HepG2 (cell line): Measurements from ENCODE around the gene RBCK1. TPM values are rescaled to one million over a fixed set of nuclear protein-coding genes. Genes with fewer than 3 reads are reported as not detected.

ENCODE experiments used
- ARNTL ChIP-seq: sonication (generic); formaldehyde crosslinking; IDR thresholded peaks from 2 replicates; pipeline ENCODE4 v1.4.0; 2020; ENCODE audit warnings: mild to moderate bottlenecking, missing genetic modification reagents
- HNRNPL ChIP-seq: fragments of 200-400 bp; formaldehyde crosslinking; IDR thresholded peaks from 2 replicates; pipeline ENCODE4 v1.6.1; 2017; ENCODE audit warnings: mild to moderate bottlenecking, low read depth, low read length
- ISX ChIP-seq: sonication (generic); formaldehyde crosslinking; conservative IDR thresholded peaks from 2 replicates; pipeline ENCODE4 v1.5.0; 2020; ENCODE audit warnings: missing genetic modification reagents
- PAX8 ChIP-seq: sonication (generic); formaldehyde crosslinking; IDR thresholded peaks from 2 replicates; pipeline ENCODE4 v1.8.0; 2022; ENCODE audit warnings: mild to moderate bottlenecking, missing genetic modification reagents, borderline replicate concordance
- SAFB2 ChIP-seq: sonication (generic); formaldehyde crosslinking; IDR thresholded peaks from 2 replicates; pipeline ENCODE4 v1.5.1; 2020; ENCODE audit warnings: missing genetic modification reagents, low read depth, mild to moderate bottlenecking, borderline replicate concordance
- ZFX ChIP-seq: sonication (generic); formaldehyde crosslinking; IDR thresholded peaks from 2 replicates; pipeline ENCODE4 v1.4.0; 2020; ENCODE audit warnings: mild to moderate bottlenecking, low read depth, missing genetic modification reagents, moderate library complexity
- ZNF329 ChIP-seq: sonication (generic); formaldehyde crosslinking; IDR thresholded peaks from 2 replicates; pipeline ENCODE4 v1.9.0; 2021; ENCODE audit warnings: low read depth, mild to moderate bottlenecking, missing genetic modification reagents
- ZSCAN12 ChIP-seq: sonication (generic); formaldehyde crosslinking; IDR thresholded peaks from 2 replicates; pipeline ENCODE4 v1.9.0; 2021; ENCODE audit warnings: mild to moderate bottlenecking, missing genetic modification reagents
- polyA plus RNA-seq, 8 experiments: library from polyadenylated mRNA; depleted of rRNA in 3 of 8; stranded (reverse) in 7 of 8; unstranded in 1 of 8; fragments of >200 nt; fragmentation: Illumina TruSeq in 4 of 8; extraction: Trizol in 4 of 8; gene quantifications; 2 replicates each; pipeline versions ENCODE4 v1.2.1 to v1.2.3, GENCODE V29; 2011 to 2016; ENCODE audit warnings: low read depth in 4 of 8, missing spikeins in 1 of 8, mixed read lengths in 1 of 8; ENCODE audit not compliant: insufficient read depth in 1 of 8
- total RNA-seq, 5 experiments: library from RNA; depleted of rRNA; stranded (reverse); fragments of >200 nt; fragmentation: Illumina TruSeq; extraction: Trizol; gene quantifications; 2 replicates each; pipeline ENCODE4 v1.2.3, GENCODE V29; 2016; ENCODE audit warnings: low read depth in 1 of 5
- TF ChIP-seq, protein P1 (sequence below): sonication (generic); formaldehyde crosslinking; IDR thresholded peaks from 2 replicates; pipeline ENCODE4 v1.5.1; 2020; ENCODE audit warnings: mild to moderate bottlenecking, missing genetic modification reagents
- TF ChIP-seq, protein P2 (sequence below): sonication (generic); formaldehyde crosslinking; IDR thresholded peaks from 2 replicates; pipeline ENCODE4 v1.5.0; 2020; ENCODE audit warnings: missing genetic modification reagents, mild to moderate bottlenecking, borderline replicate concordance
- TF ChIP-seq, protein P3 (sequence below): sonication (generic); formaldehyde crosslinking; IDR thresholded peaks from 2 replicates; pipeline ENCODE4 v1.4.0; 2020; ENCODE audit warnings: low read depth, missing genetic modification reagents
- TF ChIP-seq, protein P4 (sequence below): sonication (generic); formaldehyde crosslinking; IDR thresholded peaks from 2 replicates; pipeline ENCODE4 v1.4.0; 2020; ENCODE audit warnings: low read depth, mild to moderate bottlenecking, missing genetic modification reagents
- TF ChIP-seq, protein P5 (sequence below): sonication (generic); formaldehyde crosslinking; IDR thresholded peaks from 2 replicates; pipeline ENCODE4 v1.4.0; 2020; ENCODE audit warnings: missing genetic modification reagents
- TF ChIP-seq, protein P6 (sequence below): sonication (generic); formaldehyde crosslinking; IDR thresholded peaks from 2 replicates; pipeline ENCODE4 v1.4.0; 2020; ENCODE audit warnings: missing genetic modification reagents, borderline replicate concordance

RBCK1 gene
- total and polyA plus RNA-seq, 2 of the 13 experiments (the other 11 are each of a cell fraction or from before 2014, with no cell fraction given), result 149 to 215 TPM

DNA sequence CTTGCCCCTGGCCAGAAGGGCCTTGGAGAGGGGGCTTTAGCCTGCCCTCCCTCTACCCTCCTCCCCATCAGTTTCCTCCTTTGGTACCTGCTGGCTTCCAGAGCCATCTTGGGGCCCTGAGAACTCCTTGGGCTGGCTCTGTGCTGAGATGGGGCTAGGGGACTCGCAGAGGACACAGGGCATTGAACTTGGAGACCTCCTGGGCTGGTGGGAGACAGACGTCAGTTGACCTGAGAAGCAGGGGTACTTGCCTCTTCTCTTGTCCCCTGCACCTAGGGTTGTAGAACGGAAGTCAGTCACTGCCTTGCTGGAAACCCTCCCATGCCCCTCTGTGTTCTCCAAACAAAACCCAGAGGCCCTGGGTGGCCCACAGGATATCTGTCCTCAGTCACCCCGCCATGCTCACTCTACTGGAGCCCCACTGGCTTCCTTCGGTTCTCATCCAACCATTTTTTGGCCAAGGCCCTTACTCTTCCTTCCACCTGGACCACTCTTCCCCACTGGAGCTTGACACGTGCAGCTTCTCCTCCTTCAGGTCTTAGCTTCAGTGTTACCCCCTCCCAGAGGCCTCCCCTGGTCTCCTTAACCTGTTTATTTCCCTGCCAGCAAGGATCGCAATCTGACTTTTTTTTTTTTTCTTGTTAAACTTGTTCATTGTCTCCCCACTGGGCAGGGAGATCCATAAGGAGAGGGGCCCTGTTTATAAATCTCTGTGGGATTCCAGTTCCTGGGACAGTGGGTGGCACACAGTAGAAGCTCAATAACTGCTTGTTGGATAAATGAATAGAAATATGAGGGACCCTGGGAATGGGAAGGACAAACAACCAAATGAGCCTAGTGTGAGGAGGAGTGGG lies 971 bp downstream of the RBCK1 start (continued):
- TF ChIP-seq, protein P1, sequence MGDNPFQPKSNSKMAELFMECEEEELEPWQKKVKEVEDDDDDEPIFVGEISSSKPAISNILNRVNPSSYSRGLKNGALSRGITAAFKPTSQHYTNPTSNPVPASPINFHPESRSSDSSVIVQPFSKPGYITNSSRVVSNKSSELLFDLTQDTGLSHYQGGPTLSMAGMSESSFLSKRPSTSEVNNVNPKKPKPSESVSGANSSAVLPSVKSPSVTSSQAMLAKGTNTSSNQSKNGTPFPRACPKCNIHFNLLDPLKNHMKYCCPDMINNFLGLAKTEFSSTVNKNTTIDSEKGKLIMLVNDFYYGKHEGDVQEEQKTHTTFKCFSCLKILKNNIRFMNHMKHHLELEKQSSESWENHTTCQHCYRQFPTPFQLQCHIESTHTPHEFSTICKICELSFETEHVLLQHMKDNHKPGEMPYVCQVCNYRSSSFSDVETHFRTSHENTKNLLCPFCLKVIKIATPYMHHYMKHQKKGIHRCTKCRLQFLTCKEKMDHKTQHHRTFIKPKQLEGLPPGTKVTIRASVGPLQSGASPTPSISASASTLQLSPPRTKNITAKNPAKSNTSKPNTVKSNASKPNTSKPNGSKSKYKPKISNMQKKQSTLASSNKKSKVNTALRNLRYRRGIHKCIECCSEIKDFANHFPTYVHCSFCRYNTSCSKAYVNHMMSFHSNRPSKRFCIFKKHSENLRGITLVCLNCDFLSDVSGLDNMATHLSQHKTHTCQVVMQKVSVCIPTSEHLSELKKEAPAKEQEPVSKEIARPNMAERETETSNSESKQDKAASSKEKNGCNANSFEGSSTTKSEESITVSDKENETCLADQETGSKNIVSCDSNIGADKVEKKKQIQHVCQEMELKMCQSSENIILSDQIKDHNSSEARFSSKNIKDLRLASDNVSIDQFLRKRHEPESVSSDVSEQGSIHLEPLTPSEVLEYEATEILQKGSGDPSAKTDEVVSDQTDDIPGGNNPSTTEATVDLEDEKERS (CRISPR knock-in tag), result peak; percentile 33; the same call in 1 of the 2 replicates
- TF ChIP-seq ZFX (CRISPR knock-in tag) (peak; percentile 26), SAFB2 (CRISPR knock-in tag) (0 out of 2 replicates have a peak, but pooled peaks have one; percentile 15), PAX8 (CRISPR knock-in tag) (0 out of 2 replicates have a peak, but pooled peaks have one; percentile 42), HNRNPL (no peak), ZNF329 (CRISPR knock-in tag) (0 out of 2 replicates have a peak, but pooled peaks have one; percentile 37), ZSCAN12 (0 out of 2 replicates have a peak, but pooled peaks have one; percentile 65), ISX (CRISPR knock-in tag) (no peak), ARNTL (CRISPR knock-in tag) (peak; percentile 25; the same call in 1 of the 2 replicates)
- TF ChIP-seq, protein P2, sequence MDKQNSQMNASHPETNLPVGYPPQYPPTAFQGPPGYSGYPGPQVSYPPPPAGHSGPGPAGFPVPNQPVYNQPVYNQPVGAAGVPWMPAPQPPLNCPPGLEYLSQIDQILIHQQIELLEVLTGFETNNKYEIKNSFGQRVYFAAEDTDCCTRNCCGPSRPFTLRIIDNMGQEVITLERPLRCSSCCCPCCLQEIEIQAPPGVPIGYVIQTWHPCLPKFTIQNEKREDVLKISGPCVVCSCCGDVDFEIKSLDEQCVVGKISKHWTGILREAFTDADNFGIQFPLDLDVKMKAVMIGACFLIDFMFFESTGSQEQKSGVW (CRISPR knock-in tag), result no peak
- TF ChIP-seq, protein P3, sequence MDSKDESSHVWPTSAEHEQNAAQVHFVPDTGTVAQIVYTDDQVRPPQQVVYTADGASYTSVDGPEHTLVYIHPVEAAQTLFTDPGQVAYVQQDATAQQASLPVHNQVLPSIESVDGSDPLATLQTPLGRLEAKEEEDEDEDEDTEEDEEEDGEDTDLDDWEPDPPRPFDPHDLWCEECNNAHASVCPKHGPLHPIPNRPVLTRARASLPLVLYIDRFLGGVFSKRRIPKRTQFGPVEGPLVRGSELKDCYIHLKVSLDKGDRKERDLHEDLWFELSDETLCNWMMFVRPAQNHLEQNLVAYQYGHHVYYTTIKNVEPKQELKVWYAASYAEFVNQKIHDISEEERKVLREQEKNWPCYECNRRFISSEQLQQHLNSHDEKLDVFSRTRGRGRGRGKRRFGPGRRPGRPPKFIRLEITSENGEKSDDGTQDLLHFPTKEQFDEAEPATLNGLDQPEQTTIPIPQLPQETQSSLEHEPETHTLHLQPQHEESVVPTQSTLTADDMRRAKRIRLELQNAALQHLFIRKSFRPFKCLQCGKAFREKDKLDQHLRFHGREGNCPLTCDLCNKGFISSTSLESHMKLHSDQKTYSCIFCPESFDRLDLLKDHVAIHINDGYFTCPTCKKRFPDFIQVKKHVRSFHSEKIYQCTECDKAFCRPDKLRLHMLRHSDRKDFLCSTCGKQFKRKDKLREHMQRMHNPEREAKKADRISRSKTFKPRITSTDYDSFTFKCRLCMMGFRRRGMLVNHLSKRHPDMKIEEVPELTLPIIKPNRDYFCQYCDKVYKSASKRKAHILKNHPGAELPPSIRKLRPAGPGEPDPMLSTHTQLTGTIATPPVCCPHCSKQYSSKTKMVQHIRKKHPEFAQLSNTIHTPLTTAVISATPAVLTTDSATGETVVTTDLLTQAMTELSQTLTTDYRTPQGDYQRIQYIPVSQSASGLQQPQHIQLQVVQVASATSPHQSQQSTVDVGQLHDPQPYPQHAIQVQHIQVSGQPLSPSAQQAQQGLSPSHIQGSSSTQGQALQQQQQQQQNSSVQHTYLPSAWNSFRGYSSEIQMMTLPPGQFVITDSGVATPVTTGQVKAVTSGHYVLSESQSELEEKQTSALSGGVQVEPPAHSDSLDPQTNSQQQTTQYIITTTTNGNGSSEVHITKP, result peak; percentile 20; the same call in 1 of the 2 replicates
- TF ChIP-seq, protein P4, sequence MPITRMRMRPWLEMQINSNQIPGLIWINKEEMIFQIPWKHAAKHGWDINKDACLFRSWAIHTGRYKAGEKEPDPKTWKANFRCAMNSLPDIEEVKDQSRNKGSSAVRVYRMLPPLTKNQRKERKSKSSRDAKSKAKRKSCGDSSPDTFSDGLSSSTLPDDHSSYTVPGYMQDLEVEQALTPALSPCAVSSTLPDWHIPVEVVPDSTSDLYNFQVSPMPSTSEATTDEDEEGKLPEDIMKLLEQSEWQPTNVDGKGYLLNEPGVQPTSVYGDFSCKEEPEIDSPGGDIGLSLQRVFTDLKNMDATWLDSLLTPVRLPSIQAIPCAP (CRISPR knock-in tag), result no peak
- TF ChIP-seq, protein P5, sequence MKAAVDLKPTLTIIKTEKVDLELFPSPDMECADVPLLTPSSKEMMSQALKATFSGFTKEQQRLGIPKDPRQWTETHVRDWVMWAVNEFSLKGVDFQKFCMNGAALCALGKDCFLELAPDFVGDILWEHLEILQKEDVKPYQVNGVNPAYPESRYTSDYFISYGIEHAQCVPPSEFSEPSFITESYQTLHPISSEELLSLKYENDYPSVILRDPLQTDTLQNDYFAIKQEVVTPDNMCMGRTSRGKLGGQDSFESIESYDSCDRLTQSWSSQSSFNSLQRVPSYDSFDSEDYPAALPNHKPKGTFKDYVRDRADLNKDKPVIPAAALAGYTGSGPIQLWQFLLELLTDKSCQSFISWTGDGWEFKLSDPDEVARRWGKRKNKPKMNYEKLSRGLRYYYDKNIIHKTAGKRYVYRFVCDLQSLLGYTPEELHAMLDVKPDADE, result no peak
- TF ChIP-seq, protein P6, sequence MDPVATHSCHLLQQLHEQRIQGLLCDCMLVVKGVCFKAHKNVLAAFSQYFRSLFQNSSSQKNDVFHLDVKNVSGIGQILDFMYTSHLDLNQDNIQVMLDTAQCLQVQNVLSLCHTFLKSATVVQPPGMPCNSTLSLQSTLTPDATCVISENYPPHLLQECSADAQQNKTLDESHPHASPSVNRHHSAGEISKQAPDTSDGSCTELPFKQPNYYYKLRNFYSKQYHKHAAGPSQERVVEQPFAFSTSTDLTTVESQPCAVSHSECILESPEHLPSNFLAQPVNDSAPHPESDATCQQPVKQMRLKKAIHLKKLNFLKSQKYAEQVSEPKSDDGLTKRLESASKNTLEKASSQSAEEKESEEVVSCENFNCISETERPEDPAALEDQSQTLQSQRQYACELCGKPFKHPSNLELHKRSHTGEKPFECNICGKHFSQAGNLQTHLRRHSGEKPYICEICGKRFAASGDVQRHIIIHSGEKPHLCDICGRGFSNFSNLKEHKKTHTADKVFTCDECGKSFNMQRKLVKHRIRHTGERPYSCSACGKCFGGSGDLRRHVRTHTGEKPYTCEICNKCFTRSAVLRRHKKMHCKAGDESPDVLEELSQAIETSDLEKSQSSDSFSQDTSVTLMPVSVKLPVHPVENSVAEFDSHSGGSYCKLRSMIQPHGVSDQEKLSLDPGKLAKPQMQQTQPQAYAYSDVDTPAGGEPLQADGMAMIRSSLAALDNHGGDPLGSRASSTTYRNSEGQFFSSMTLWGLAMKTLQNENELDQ (CRISPR knock-in tag), result peak; percentile 36; the same call in 1 of the 2 replicates
